Smooth muscle cell of the brain vasculature (primary cell): ENCODE results near the gene ADAM11.

Experiments
- DNase-seq: peaks from one replicate; pipeline ENCODE4 v3.0.0-alpha.2; 2012; ENCODE audit warnings: low read depth, low spot score

ADAM11 gene

GRCh38 chr17:44830359-44831288, 71.8 kb downstream of the ADAM11 start:
- no peak for DNase-seq

- no peak for DNase-seq
Observed at GRCh38 chr17:44831371-44831770, 72.6 kb downstream of the ADAM11 start.
